IPS DF 4.7 (cell line): ENCODE data around the gene CDO1.
"Not testable (repeated sequence)": the region's sequence is repeated elsewhere in the genome, so short reads cannot be mapped to it uniquely, and the experiment has no call there.

Experiments
- DNase-seq: peaks from one replicate; pipeline ENCODE4 v3.0.0-alpha.2; 2013; ENCODE audit warnings: low spot score; ENCODE audit errors: extremely low read depth

Gene CDO1

GRCh38 chr5:115831163-115831768 lies 14.8 kb upstream of the CDO1 start:
- DNase-seq: no peak

GRCh38 chr5:115829913-115830312 lies 13.5 kb upstream of the CDO1 start:
- no peak for DNase-seq

- no peak for DNase-seq
These were observed 9.5 kb upstream of the CDO1 start for GRCh38 chr5:115825948-115826347.

GRCh38 chr5:115824983-115825382 lies 8.5 kb upstream of the CDO1 start:
- DNase-seq: not testable (repeated sequence)

GRCh38 chr5:115820846-115821245 lies 4.4 kb upstream of the CDO1 start:
- DNase-seq: no peak

- no peak for DNase-seq
These were observed 2.4 kb upstream of the CDO1 start for GRCh38 chr5:115818821-115819220.

- no peak for DNase-seq
These were observed 927 bp upstream of the CDO1 start for GRCh38 chr5:115817386-115817785.

GRCh38 chr5:115815693-115816225 lies 700 bp downstream of the CDO1 start:
- no peak for DNase-seq

GRCh38 chr5:115815006-115815692 lies 1.3 kb downstream of the CDO1 start:
- DNase-seq: no peak

- DNase-seq: no peak
These were observed 2.7 kb downstream of the CDO1 start for GRCh38 chr5:115813719-115814118.

- no peak for DNase-seq
These were observed 4.1 kb downstream of the CDO1 start for GRCh38 chr5:115812372-115812771.

- DNase-seq: no peak
These were observed 5.1 kb downstream of the CDO1 start for GRCh38 chr5:115811406-115811805.

GRCh38 chr5:115810761-115811160 lies 5.7 kb downstream of the CDO1 start:
- DNase-seq: no peak

GRCh38 chr5:115809946-115810345 lies 6.5 kb downstream of the CDO1 start:
- no peak for DNase-seq

- not testable (repeated sequence) for DNase-seq
These were observed 8.4 kb downstream of the CDO1 start for GRCh38 chr5:115808066-115808465.

GRCh38 chr5:115807654-115808052 lies 8.8 kb downstream of the CDO1 start:
- DNase-seq: no peak

GRCh38 chr5:115806986-115807653 lies 9.3 kb downstream of the CDO1 start:
- no peak for DNase-seq

- DNase-seq: no peak
These were observed 14.5 kb downstream of the CDO1 start for GRCh38 chr5:115801984-115802383.

GRCh38 chr5:115801152-115801551 lies 15.3 kb downstream of the CDO1 start:
- no peak for DNase-seq

- DNase-seq: no peak
These were observed 16.4 kb downstream of the CDO1 start for GRCh38 chr5:115800108-115800507.

GRCh38 chr5:115798252-115798651 lies 18.2 kb downstream of the CDO1 start:
- no peak for DNase-seq

GRCh38 chr5:115796656-115797055 lies 19.8 kb downstream of the CDO1 start:
- DNase-seq: no peak
